A549 (cell line): ENCODE results near the gene CTIF.

Experiments
- CEBPB ChIP-seq, 2 experiments: fragments of >200 bp in 1 of 2; sonication (Bioruptor Twin) in 1 of 2; formaldehyde crosslinking in 1 of 2; IDR thresholded peaks; 2 replicates each; pipeline ENCODE4 v1.6.1; 2012 to 2016
- CTCF ChIP-seq: fragments of >200 bp; sonication (Bioruptor Twin); formaldehyde crosslinking; IDR thresholded peaks from 3 replicates; pipeline ENCODE4 v1.5.1; 2016
- HDAC2 ChIP-seq: fragments of 200-600 bp; sonication (generic); IDR thresholded peaks from 2 replicates; pipeline ENCODE4 v1.6.1; 2016
- JUN ChIP-seq, 2 experiments: fragments of >200 bp; sonication (Bioruptor Twin); formaldehyde crosslinking; IDR thresholded peaks; 2 replicates in 1 of 2; 3 replicates in 1 of 2; pipeline ENCODE4 v1.6.1; 2016 to 2017
- MYC ChIP-seq: IDR thresholded peaks from 2 replicates; pipeline ENCODE4 v1.6.1; 2012; ENCODE audit warnings: mild to moderate bottlenecking, inconsistent platforms, low read length, improper control_type of control experiment, borderline replicate concordance
- POLR2A ChIP-seq: IDR thresholded peaks from 2 replicates; pipeline ENCODE4 v1.6.1; 2012; ENCODE audit warnings: mild to moderate bottlenecking, low read length
- RAD21 ChIP-seq, 2 experiments: fragments of >200 bp in 1 of 2; sonication (Bioruptor Twin) in 1 of 2; formaldehyde crosslinking in 1 of 2; IDR thresholded peaks in 1 of 2; conservative IDR thresholded peaks in 1 of 2; 2 replicates in 1 of 2; 3 replicates in 1 of 2; pipeline ENCODE4 v1.6.1; 2012 to 2018; ENCODE audit warnings: inconsistent platforms in 1 of 2
- RCOR1 ChIP-seq: fragments of 150-350 bp; IDR thresholded peaks from 2 replicates; pipeline ENCODE4 v1.6.1; 2014; ENCODE audit warnings: antibody characterized with exemption, low read length, low read depth
- RFX5 ChIP-seq: fragments of 450-650 bp; IDR thresholded peaks from 2 replicates; pipeline ENCODE4 v1.7.1; 2014; ENCODE audit warnings: antibody characterized with exemption, mild to moderate bottlenecking, moderate library complexity
- ZFP36 ChIP-seq: fragments of 450-650 bp; IDR thresholded peaks from 2 replicates; pipeline ENCODE4 v1.6.1; 2014; ENCODE audit warnings: borderline replicate concordance; ENCODE audit not compliant: partially characterized antibody
- TF ChIP-seq, protein P1 (sequence below): fragments of 450-650 bp; IDR thresholded peaks from 2 replicates; pipeline ENCODE4 v1.6.1; 2014; ENCODE audit warnings: antibody characterized with exemption

DNA sequence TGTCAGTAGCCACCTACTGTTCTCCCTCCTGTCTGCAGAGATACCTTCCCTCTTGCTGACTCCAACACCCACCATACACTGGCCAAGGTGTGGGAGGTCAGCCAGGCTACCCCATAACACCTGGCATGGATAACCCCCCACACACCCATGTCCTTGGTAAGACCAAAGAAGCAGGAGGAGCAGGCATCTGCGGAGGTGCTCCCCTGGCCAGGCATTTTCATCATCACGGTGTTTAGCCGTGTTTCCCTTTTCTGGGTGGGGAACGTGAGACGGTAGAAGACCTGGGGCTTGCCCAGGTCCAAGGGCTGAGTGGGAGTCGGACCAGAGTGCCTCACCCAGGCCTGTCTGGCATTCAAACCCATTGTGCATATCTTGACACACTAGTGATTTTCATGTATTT, 261.6 kb downstream of the CTIF start:
- TF ChIP-seq HDAC2 (no peak), POLR2A (no peak), ZFP36 (no peak), RAD21 (conservative IDR thresholded peaks at IDR 0.05 in 1 of 2, IDR thresholded peaks at IDR 0.05 in 1 of 2) (no peak), CTCF (no peak), CEBPB (IDR thresholded peaks at IDR 0.05) (no peak), RCOR1 (no peak), MYC (no peak), RFX5 (no peak), JUN (IDR thresholded peaks at IDR 0.05) (no peak)
- TF ChIP-seq, protein P1, sequence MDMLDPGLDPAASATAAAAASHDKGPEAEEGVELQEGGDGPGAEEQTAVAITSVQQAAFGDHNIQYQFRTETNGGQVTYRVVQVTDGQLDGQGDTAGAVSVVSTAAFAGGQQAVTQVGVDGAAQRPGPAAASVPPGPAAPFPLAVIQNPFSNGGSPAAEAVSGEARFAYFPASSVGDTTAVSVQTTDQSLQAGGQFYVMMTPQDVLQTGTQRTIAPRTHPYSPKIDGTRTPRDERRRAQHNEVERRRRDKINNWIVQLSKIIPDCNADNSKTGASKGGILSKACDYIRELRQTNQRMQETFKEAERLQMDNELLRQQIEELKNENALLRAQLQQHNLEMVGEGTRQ = no peak
